A172 (cell line): ENCODE measurements around the gene AKR1C8. TPM values are rescaled to one million over a fixed set of nuclear protein-coding genes. Genes with fewer than 3 reads are reported as not detected.
"Not testable (repeated sequence)": the region's sequence is repeated elsewhere in the genome, so short reads cannot be mapped to it uniquely, and the experiment has no call there.

Experiments
- DNase-seq: peaks from one replicate; pipeline ENCODE4 v3.0.0-alpha.2; 2015; ENCODE audit warnings: low spot score
- total RNA-seq: library from RNA; depleted of rRNA; stranded (reverse); fragments of >200 nt; shearing (Covaris generic); gene quantifications from 2 replicates; pipeline ENCODE4 v1.2.3, GENCODE V29; 2014; rRNA removed

AKR1C8 gene
- total RNA-seq: not detected in 2 replicates

DNA sequence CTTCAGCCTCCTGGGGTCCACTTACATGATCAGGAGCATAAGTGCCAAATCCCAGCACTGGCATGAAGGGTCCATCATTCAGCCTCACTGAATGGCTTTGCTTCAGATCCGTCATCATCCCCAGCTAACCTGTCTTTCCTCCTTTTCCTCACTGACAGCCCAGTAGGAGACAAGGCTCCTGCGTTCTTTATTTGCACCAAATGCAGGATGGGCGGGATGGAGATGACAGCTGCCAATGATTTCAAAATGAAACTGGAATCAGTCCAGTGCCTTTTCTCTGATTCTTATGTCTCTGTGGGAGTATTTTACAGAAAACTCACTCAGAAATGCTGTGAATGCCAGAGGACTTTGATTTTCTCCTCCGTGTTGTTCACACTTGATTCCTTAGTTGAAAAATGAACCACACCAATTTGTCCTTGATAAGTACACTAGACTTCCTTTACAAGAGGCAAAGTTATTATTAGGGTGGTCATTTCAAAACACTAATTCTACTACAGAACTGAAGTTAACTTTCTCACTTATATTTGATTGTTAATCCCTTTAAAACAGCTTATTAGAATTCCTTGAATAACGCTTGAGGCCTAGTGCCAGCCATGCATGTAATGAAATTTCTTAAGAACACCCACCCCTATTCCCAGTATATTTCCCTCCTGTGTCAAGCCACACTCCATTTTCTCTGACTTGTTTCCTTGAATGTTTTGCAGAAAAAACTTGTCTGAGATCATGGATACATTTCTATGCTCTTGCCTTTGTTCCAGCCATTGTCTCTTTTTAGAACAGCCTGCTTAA lies at the start of gene AKR1C8:
AKR1C8 (minus strand) TSS at position 164 of the 789 bp plus-strand sequence; CDS start at position 118, 46 bp downstream.
- DNase-seq: no peak

- no peak for DNase-seq
Observed at GRCh38 chr10:5234106-5234860, 49.3 kb upstream of the AKR1C8 start.

DNA sequence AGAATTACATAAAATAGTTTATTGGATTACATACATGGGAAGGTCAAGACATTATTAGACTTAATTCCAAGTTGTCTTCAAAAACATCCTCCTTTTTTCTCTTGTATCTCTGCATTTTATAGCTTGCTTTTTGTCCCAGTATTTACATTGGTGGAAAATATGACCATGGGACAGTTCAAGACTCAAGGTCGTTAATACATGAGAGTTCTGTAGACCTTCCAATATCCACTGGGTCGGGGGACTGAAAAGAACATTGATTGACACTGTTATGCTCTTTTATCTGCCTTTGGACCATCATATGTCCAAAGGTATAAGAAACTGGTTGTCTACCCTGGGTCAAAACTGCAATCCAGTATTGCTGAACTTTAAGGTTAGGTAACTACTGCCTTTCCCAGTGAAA lies 48.4 kb upstream of the AKR1C8 start:
- no peak for DNase-seq

- DNase-seq: no peak
Observed at GRCh38 chr10:5229019-5229418, 44.1 kb upstream of the AKR1C8 start.

- not testable (repeated sequence) for DNase-seq
Observed at GRCh38 chr10:5222942-5223341, 38.0 kb upstream of the AKR1C8 start.

DNA sequence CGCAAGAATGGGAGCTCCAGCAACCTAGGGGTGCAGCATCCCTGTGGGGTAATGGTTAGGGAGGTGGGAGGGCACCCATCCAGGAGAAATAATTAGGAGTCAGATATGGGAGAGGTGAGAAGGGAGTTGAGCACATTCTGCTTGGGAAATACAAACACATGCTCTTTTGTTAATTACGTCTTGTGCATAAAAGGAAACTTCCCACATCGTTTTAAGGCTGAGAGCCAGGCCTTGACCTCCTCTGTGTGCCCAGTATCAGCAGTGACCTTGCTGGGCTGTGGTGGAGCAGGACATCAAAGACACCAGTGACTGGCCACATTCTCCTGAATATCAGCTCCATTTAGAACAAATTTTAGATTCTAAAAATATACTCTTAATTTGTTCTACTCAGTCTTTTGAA lies 34.3 kb upstream of the AKR1C8 start:
- DNase-seq: no peak

GRCh38 chr10:5216801-5217200 lies 31.9 kb upstream of the AKR1C8 start:
- no peak for DNase-seq

DNA sequence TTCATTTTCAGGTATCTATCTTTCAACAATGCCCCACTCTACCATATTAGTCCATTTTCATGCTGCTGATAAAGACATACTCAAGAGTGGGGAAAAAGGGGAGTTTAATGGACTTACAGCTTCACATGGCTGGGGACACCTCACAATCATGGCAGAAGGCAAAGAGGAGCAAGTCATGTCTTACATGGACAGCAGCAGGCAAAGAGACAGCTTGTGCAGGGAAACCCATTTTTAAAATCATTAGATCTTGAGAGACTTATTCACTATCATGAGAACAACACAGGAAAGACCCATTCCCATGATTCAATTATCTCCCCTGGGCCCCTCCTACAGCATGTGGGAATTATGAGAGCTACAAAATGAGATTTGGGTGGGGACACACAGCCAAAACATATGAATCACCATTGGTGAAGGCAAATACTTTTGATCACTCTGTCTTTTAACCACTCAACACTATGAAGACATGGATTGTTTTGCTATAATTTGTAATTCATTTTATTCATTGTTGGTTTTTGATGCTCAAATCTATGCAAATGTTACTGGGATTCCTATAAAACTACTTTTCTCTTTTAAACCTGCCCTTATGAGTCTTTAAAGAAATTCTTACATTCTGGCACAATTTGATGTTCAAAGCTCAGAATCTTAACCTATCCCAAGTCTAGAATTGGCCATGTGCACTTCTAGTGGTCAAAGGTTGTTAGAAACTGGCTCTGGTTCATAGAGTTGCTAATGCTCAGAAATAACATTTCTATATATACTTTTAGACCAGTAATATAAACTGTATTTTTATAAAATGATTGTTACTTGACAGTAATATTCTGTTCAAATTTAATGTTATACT lies 27.0 kb upstream of the AKR1C8 start:
- no peak for DNase-seq

GRCh38 chr10:5210261-5210660 lies 25.3 kb upstream of the AKR1C8 start:
- DNase-seq: not testable (repeated sequence)

DNA sequence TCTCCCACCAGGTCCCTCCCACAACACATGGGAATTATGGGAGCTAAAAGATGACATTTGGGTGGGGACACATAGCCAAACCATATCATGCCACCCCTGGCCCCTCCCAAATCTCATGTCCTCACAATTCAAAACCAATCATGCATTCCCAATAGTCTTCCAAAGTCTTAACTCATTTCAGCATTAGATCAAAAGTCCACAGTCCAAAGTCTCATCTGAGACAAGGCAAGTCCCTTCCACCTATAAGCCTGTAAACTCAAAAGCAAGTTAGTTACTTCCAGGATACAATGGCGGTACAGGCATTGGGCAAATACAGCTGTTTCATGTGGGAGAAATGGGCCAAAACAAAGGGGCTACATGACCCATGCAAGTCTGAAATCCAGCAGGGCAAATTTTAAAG lies 24.8 kb upstream of the AKR1C8 start:
- not testable (repeated sequence) for DNase-seq

DNA sequence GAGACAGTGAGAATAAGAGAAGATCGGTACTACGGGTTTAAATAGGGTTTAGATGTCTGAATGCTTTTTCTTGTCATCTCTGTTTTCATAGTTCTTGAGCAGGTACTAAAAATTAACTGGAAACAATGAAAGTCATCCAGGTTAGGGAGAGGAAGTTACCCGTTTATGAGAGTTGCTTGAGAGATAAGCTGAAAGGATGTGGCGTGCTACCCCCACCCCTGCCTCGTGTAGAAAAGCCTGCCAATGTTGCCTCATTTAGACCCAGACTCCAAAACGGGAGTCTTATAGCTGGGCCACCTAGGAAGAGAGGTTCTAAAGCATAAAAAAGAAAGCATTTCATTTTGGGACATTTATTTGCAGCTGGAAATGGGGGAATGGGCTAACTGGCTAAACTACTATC lies 21.8 kb upstream of the AKR1C8 start:
- no peak for DNase-seq

- peak; percentile 23 for DNase-seq
Observed at GRCh38 chr10:5199398-5199797, 14.4 kb upstream of the AKR1C8 start.

DNA sequence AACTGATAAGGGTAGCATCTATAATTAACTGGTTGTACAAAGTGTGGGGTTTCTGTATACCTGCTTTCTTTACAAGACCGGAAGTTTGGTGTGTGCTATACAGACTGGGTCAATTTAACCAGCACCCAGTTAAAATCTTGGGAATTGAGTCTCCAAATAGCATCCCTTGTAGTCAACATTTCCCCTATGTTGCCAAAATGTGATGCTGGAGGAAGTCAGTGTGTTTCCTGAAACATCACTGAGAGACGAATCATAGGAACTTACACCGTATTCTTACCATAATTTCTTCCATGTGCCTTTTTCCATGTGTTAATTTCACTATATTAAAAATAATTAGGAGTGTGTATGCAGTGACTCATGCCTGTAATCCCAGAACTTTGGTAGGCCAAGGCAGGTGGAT lies 13.4 kb upstream of the AKR1C8 start:
- peak; percentile 31 for DNase-seq

DNA sequence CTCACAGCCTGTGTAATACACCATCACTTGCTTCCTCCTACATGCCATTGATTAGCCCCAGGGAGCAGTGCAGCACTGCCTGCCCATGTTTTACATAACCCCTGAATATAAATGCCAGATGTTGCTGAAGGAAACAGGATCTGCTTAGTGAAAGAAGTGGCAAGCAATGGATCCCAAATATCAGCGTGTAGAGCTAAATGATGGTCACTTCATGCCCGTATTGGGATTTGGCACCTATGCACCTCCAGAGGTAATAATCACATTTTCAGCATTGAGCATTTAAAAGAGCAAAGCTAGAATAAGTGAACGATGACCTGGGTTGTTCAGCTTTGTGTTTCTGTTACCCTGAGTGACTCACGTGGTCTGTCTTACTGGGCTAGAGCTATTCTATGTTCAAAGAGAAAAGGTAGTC lies 11.8 kb upstream of the AKR1C8 start, which contains the start of gene AKR1C4:
AKR1C4 (plus strand) TSS at position 136 of the 412 bp plus-strand sequence; CDS start at position 167, 31 bp downstream.
- no peak for DNase-seq

GRCh38 chr10:5195727-5196374 lies 10.9 kb upstream of the AKR1C8 start:
- DNase-seq: no peak

- DNase-seq: no peak
Observed at GRCh38 chr10:5194431-5194830, 9.5 kb upstream of the AKR1C8 start.

DNA sequence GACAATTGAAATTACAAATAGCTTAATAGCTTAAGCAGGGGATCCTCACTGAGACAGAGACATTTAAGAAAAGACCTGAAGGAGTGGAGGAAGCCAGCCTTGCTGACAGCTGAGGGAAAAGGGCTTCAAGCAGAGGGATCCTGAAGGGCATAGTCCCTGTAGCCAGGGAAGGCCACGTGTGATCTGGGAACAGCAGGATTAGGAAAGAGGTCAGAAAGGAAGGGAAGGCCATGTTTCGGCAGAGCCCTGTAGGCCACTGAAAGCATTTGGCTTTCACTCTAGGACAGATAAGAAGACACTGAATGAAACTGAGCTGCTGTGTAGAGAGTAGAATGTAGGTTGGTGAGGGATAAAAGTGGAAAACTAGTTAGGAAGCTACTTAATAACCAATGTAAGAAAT lies 3.4 kb upstream of the AKR1C8 start:
- DNase-seq: no peak

DNA sequence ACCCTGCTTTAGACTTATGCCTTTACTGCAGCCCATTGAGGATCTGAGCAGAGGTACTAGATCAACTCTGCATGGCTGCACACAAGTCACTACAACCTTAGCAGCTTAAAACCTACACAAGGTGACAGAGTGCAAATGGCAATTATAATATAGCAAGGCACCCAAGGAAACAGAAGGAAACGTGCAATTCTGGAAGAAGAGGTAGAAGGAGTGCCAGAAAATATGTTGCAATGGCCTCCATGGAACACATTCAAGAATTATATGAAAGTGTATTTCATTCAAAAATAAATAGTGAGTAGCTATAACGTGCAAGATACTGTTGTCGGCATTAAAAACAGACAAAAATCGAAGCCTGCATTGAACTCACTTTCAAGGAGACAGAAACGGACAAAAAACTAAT lies 2.9 kb upstream of the AKR1C8 start:
- no peak for DNase-seq

DNA sequence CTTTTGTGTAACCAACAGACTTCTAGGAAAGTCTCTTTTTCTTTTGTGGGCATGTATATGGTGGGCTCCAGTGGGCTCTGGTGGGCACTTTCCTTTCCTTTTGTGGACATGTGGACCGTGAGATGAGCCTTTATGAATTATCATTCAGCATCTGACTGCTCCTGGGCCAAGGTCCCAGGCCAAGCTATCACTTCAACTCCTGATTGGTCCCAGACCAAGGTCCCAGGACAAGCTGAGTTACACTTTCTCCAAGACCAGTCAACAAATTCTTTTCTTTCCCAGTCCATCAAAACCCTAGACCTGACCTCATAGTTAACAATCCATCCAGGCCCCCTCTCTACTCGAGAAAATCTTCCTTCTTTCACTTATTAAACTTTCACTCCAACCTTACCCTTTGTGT lies 1.0 kb downstream of the AKR1C8 start:
- DNase-seq: no peak

GRCh38 chr10:5180503-5180902 lies 4.4 kb downstream of the AKR1C8 start:
- DNase-seq: not testable (repeated sequence)

DNA sequence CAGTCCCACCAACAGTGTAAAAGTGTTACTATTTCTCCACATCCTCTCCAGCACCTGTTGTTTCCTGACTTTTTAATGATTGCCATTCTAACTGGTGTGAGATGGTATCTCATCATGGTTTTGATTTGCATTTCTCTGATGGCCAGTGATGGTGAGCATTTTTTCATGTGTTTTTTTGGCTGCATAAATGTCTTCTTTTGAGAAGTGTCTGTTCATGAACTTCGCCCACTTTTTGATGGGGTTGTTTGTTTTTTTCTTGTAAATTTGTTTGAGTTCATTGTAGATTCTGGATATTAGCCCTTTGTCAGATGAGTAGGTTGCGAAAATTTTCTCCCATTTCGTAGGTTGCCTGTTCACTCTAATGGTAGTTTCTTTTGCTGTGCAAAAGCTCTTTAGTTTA lies 9.4 kb downstream of the AKR1C8 start:
- not testable (repeated sequence) for DNase-seq
